ENCODE measurements around the gene AFG1L. TPM values are rescaled to one million over a fixed set of nuclear protein-coding genes. Genes with fewer than 3 reads are reported as not detected.
"Not testable (repeated sequence)": the region's sequence is repeated elsewhere in the genome, so short reads cannot be mapped to it uniquely, and the experiment has no call there.

The AFG1L gene
- total RNA-seq, 1 donor from 2014 or later = 9.4 TPM

- no peak overlapping the region for H3K27ac Mint-ChIP-seq (ENCODE audit: unreplicated experiment)
- no peak for TF ChIP-seq CTCF (IDR thresholded peaks at IDR 0.05; ENCODE audit: partially characterized antibody, unreplicated experiment)
- no peak for DNase-seq
- H3K4me1 Mint-ChIP-seq (ENCODE audit: low read depth, unreplicated experiment) = no peaks in the 10 kb centered on the region
- no peak overlapping the region for H3K4me3 Mint-ChIP-seq (ENCODE audit: unreplicated experiment)
- no peaks in the 10 kb centered on the region for H3K36me3 Mint-ChIP-seq (ENCODE audit: unreplicated experiment)
- no peaks in the 10 kb centered on the region for H3K27me3 Mint-ChIP-seq (ENCODE audit: unreplicated experiment)
- H3K9me3 Mint-ChIP-seq (ENCODE audit: unreplicated experiment) = no peaks in the 10 kb centered on the region
These were observed 151.8 kb downstream of the AFG1L start for GRCh38 chr6:108446629-108447150.

GRCh38 chr6:108448481-108448880, 153.6 kb downstream of the AFG1L start:
- no peaks in the 10 kb centered on the region for H3K36me3 Mint-ChIP-seq (ENCODE audit: unreplicated experiment)

GRCh38 chr6:108449717-108450116, 154.9 kb downstream of the AFG1L start:
- not testable (repeated sequence) for H3K4me3 Mint-ChIP-seq (ENCODE audit: unreplicated experiment); H3K36me3 Mint-ChIP-seq (ENCODE audit: unreplicated experiment); H3K4me1 Mint-ChIP-seq (ENCODE audit: low read depth, unreplicated experiment); H3K27ac Mint-ChIP-seq (ENCODE audit: unreplicated experiment); H3K9me3 Mint-ChIP-seq (ENCODE audit: unreplicated experiment); H3K27me3 Mint-ChIP-seq (ENCODE audit: unreplicated experiment); DNase-seq

More at GRCh38 chr6:108448481-108448880, 153.6 kb downstream of the AFG1L start:
- Mint-ChIP-seq H3K4me3 (ENCODE audit: unreplicated experiment) (no peak overlapping the region), H3K27me3 (ENCODE audit: unreplicated experiment) (no peaks in the 10 kb centered on the region), H3K4me1 (ENCODE audit: low read depth, unreplicated experiment) (no peaks in the 10 kb centered on the region), H3K9me3 (ENCODE audit: unreplicated experiment) (no peaks in the 10 kb centered on the region), H3K27ac (ENCODE audit: unreplicated experiment) (no peak overlapping the region)
- no peak for TF ChIP-seq CTCF (IDR thresholded peaks at IDR 0.05; ENCODE audit: partially characterized antibody, unreplicated experiment)
- no peak for DNase-seq

- Mint-ChIP-seq H3K27ac (ENCODE audit: unreplicated experiment) (no peak overlapping the region), H3K27me3 (ENCODE audit: unreplicated experiment) (no peaks in the 10 kb centered on the region), H3K4me3 (ENCODE audit: unreplicated experiment) (no peak overlapping the region), H3K9me3 (ENCODE audit: unreplicated experiment) (no peaks in the 10 kb centered on the region), H3K4me1 (ENCODE audit: low read depth, unreplicated experiment) (no peaks in the 10 kb centered on the region), H3K36me3 (ENCODE audit: unreplicated experiment) (no peaks in the 10 kb centered on the region)
- TF ChIP-seq CTCF (IDR thresholded peaks at IDR 0.05; ENCODE audit: partially characterized antibody, unreplicated experiment) = no peak
- no peak for DNase-seq
These were observed 157.0 kb downstream of the AFG1L start for GRCh38 chr6:108451816-108452215.

- no peak for TF ChIP-seq CTCF (IDR thresholded peaks at IDR 0.05; ENCODE audit: partially characterized antibody, unreplicated experiment)
- H3K9me3 Mint-ChIP-seq (ENCODE audit: unreplicated experiment) = no peaks in the 10 kb centered on the region
- H3K27ac Mint-ChIP-seq (ENCODE audit: unreplicated experiment) = no peak overlapping the region
- H3K4me1 Mint-ChIP-seq (ENCODE audit: low read depth, unreplicated experiment) = no peaks in the 10 kb centered on the region
- DNase-seq = no peak
- no peak overlapping the region for H3K4me3 Mint-ChIP-seq (ENCODE audit: unreplicated experiment)
- no peaks in the 10 kb centered on the region for H3K27me3 Mint-ChIP-seq (ENCODE audit: unreplicated experiment)
- H3K36me3 Mint-ChIP-seq (ENCODE audit: unreplicated experiment) = no peaks in the 10 kb centered on the region
These were observed 157.9 kb downstream of the AFG1L start for GRCh38 chr6:108452711-108453195.

Data from glutamatergic neuron (in vitro differentiated cells).